ENCODE data around the gene ADK. TPM values are rescaled to one million over a fixed set of nuclear protein-coding genes. Genes with fewer than 3 reads are reported as not detected.

Gene ADK
- total RNA-seq, 1 experiment from 2014 or later, result 26.8 TPM

DNA sequence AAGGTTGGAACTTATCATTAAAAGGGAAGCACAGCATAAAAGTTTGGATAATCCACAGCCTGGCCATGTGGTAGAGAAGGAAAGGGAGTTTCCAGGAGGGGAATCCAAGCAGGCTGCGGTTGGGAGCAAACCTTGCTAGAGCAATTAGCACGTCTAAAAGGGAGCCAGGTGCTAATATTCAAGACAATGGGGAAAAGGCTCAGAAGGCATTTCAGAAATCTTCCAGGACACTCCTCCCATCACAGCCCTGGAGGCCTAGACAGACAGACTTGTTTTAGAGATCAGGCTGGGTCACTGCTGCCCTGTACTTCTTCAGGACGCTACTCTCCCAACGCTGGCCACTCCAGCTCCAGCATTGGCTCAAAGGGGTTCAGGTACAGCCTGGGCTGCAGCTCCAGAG is 579.2 kb downstream of the ADK start:
- Histone ChIP-seq H3K4me2 (ENCODE audit: insufficient read depth, insufficient read length, low read length) (peak overlapping the region; percentile 13), H3K14ac (ENCODE audit: insufficient read depth, low read length) (peak overlapping the region; percentile 43; the same call in 1 of the 2 replicates), H3K27me3 (ENCODE audit: insufficient read depth, low read length) (no peaks in the 10 kb centered on the region), H4K8ac (replicated peaks; ENCODE audit: insufficient read length, low read depth, low read length) (no peak overlapping the region), H3K23ac (ENCODE audit: insufficient read length, low read depth, low read length) (no peak overlapping the region), H3K4ac (ENCODE audit: low read depth, low read length) (no peak overlapping the region), H2BK20ac (ENCODE audit: low read depth, low read length, poor library complexity, severe bottlenecking) (no peak overlapping the region), H3K23me2 (ENCODE audit: insufficient read length, low read depth, low read length, poor library complexity, severe bottlenecking) (no peaks in the 10 kb centered on the region), H3K56ac (ENCODE audit: insufficient read length, low read depth, low read length) (no peak overlapping the region), H3T11ph (ENCODE audit: low read length) (no peak overlapping the region), H2BK120ac (ENCODE audit: low read depth, low read length, poor library complexity, severe bottlenecking) (no peak overlapping the region), H2BK12ac (ENCODE audit: insufficient read length, low read depth, low read length) (no peak overlapping the region), H2BK15ac (ENCODE audit: low read depth, low read length) (no peak overlapping the region), H3K4me1 (ENCODE audit: insufficient read depth, low read length) (peaks cover 2% of the 10 kb centered on the region; the same call in 1 of the 2 replicates), H3K18ac (ENCODE audit: insufficient read length, low read depth, low read length) (no peak overlapping the region), H2AK5ac (ENCODE audit: insufficient read length, low read length) (no peak overlapping the region), H4K20me1 (ENCODE audit: control insufficient read depth, insufficient read depth, insufficient read length) (no peaks in the 10 kb centered on the region), H3K79me1 (ENCODE audit: insufficient read depth, low read depth, low read length, poor library complexity, severe bottlenecking) (no peaks in the 10 kb centered on the region), H3K79me2 (ENCODE audit: insufficient read depth, low read length) (no peaks in the 10 kb centered on the region), H3K9me3 (ENCODE audit: control insufficient read depth, low read depth, low read length) (no peaks in the 10 kb centered on the region), H2BK5ac (ENCODE audit: insufficient read length, low read length) (no peak overlapping the region), H2AFZ (ENCODE audit: low read length) (no peak overlapping the region), H3K9ac (ENCODE audit: extremely low read depth, insufficient read length, low read length) (no peak overlapping the region), H3K27ac (ENCODE audit: insufficient read length, low read depth, low read length) (peak overlapping the region; percentile 22), H4K5ac (ENCODE audit: insufficient read length, low read depth, low read length) (no peak overlapping the region), H4K91ac (ENCODE audit: insufficient read length, low read depth, low read length) (no peak overlapping the region)
- Mint-ChIP-seq H3K4me1 (peaks cover 18 to 19% of the 10 kb centered on the region in 2 experiments), H3K27me3 (ENCODE audit: low read depth) (peaks cover 1% of the 10 kb centered on the region; the same call in 1 of the 2 replicates), H3K27ac (peak overlapping the region; percentile 89 to 97 (median 95)), H3K9me3 (peaks cover 20% of the 10 kb centered on the region in 2 experiments), H3K4me3 (peak overlapping the region; percentile 0 to 22; a peak in 1 of 5 replicates), H3K36me3 (ENCODE audit: insufficient read depth in 1 of 3, low read depth in 3 of 3) (peaks cover 10 to 34% (median 11%) of the 10 kb centered on the region in 3 experiments)
- TF ChIP-seq, protein P1, sequence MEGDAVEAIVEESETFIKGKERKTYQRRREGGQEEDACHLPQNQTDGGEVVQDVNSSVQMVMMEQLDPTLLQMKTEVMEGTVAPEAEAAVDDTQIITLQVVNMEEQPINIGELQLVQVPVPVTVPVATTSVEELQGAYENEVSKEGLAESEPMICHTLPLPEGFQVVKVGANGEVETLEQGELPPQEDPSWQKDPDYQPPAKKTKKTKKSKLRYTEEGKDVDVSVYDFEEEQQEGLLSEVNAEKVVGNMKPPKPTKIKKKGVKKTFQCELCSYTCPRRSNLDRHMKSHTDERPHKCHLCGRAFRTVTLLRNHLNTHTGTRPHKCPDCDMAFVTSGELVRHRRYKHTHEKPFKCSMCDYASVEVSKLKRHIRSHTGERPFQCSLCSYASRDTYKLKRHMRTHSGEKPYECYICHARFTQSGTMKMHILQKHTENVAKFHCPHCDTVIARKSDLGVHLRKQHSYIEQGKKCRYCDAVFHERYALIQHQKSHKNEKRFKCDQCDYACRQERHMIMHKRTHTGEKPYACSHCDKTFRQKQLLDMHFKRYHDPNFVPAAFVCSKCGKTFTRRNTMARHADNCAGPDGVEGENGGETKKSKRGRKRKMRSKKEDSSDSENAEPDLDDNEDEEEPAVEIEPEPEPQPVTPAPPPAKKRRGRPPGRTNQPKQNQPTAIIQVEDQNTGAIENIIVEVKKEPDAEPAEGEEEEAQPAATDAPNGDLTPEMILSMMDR (conservative IDR thresholded peaks at IDR 0.05), result no peak
- no CpG with 5 or more reads among the region's 4 CpGs for WGBS (ENCODE audit: extremely low coverage, insufficient read length, low lambda C conversion rate)
- DNase-seq, result peak; percentile 76
